ENCODE data around the gene SPECC1.

SPECC1 gene

GRCh38 chr17:19991252-19991885, 17.8 kb upstream of the SPECC1 start:
- no peak overlapping the region for H3K4me3 ChIP-seq (ENCODE audit: low read depth, low read length)
- TF ChIP-seq, protein P1, sequence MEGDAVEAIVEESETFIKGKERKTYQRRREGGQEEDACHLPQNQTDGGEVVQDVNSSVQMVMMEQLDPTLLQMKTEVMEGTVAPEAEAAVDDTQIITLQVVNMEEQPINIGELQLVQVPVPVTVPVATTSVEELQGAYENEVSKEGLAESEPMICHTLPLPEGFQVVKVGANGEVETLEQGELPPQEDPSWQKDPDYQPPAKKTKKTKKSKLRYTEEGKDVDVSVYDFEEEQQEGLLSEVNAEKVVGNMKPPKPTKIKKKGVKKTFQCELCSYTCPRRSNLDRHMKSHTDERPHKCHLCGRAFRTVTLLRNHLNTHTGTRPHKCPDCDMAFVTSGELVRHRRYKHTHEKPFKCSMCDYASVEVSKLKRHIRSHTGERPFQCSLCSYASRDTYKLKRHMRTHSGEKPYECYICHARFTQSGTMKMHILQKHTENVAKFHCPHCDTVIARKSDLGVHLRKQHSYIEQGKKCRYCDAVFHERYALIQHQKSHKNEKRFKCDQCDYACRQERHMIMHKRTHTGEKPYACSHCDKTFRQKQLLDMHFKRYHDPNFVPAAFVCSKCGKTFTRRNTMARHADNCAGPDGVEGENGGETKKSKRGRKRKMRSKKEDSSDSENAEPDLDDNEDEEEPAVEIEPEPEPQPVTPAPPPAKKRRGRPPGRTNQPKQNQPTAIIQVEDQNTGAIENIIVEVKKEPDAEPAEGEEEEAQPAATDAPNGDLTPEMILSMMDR (IDR thresholded peaks at IDR 0.05; ENCODE audit: low read depth, low read length), result no peak
- H3K36me3 ChIP-seq, result no peaks in the 10 kb centered on the region
- H3K4me1 ChIP-seq, result no peaks in the 10 kb centered on the region
- no peak for DNase-seq
- H3K27me3 ChIP-seq, result no peaks in the 10 kb centered on the region
- no peaks in the 10 kb centered on the region for H3K9me3 ChIP-seq

- Histone ChIP-seq H3K4me3 (ENCODE audit: low read depth, low read length) (peak overlapping the region; percentile 23; the same call in 1 of the 2 replicates), H3K27me3 (no peaks in the 10 kb centered on the region), H3K4me1 (no peaks in the 10 kb centered on the region), H3K36me3 (no peaks in the 10 kb centered on the region), H3K9me3 (no peaks in the 10 kb centered on the region)
- peak; percentile 81 for DNase-seq
- TF ChIP-seq, protein P1 (IDR thresholded peaks at IDR 0.05; ENCODE audit: low read depth, low read length), result peak; percentile 59
Observed at GRCh38 chr17:19992803-19993713, 16.1 kb upstream of the SPECC1 start.

GRCh38 chr17:19996086-19996485, 13.1 kb upstream of the SPECC1 start:
- DNase-seq, result no peak
- Histone ChIP-seq H3K4me1 (no peaks in the 10 kb centered on the region), H3K4me3 (ENCODE audit: low read depth, low read length) (no peak overlapping the region), H3K9me3 (no peaks in the 10 kb centered on the region), H3K36me3 (no peaks in the 10 kb centered on the region), H3K27me3 (no peaks in the 10 kb centered on the region)
- TF ChIP-seq, protein P1 (IDR thresholded peaks at IDR 0.05; ENCODE audit: low read depth, low read length), result no peak

GRCh38 chr17:19996502-19996901, 12.7 kb upstream of the SPECC1 start:
- H3K4me3 ChIP-seq (ENCODE audit: low read depth, low read length), result no peak overlapping the region
- TF ChIP-seq, protein P1 (IDR thresholded peaks at IDR 0.05; ENCODE audit: low read depth, low read length), result no peak
- no peak for DNase-seq
- no peaks in the 10 kb centered on the region for H3K27me3 ChIP-seq
- no peaks in the 10 kb centered on the region for H3K36me3 ChIP-seq
- H3K4me1 ChIP-seq, result no peaks in the 10 kb centered on the region
- no peaks in the 10 kb centered on the region for H3K9me3 ChIP-seq

DNA sequence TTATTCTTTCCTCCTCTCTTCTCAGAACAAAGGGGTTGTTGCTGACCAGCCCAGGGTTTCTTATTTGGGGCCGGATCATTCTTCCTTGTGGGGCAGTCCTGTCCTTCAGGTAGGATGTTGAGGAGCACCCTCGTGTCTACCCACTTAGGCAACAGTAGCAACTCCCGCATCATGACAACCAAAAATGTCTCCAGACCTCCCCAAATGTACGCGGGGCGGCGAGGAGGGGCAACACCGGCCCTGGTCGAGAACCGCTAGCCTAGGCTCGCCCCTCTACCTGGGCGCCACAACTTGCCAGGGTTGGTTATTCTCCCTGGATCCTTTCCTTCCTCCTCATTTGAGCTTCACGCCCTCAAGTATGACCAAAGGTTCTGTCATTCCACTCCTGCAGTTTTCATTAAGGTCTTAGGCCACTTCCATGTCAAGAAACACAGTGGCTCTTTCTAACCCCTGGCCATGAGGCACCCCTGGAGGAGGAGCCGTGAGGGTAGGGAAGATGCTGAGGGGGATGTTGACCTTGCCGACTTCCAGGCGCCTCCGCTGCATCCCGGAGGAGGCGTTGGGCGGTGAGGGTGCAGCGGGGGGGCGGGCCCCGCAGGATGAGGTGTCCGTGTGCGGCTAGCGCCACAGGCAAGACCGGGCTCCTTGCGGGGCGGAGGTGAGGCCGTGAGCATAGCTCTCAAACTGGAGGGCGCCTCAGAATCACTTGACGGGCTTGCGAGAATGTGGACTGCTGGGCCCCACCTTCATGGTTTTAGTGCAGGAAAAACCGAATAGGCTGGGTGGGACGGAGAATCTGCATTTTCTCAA, 712 bp upstream of the SPECC1 start:
- Histone ChIP-seq H3K9me3 (no peaks in the 10 kb centered on the region), H3K4me1 (no peaks in the 10 kb centered on the region), H3K4me3 (ENCODE audit: low read depth, low read length) (peak overlapping the region; percentile 72), H3K36me3 (no peaks in the 10 kb centered on the region), H3K27me3 (peaks cover 21% of the 10 kb centered on the region)
- peak; percentile 9 for DNase-seq
- TF ChIP-seq, protein P1 (IDR thresholded peaks at IDR 0.05; ENCODE audit: low read depth, low read length), result no peak

Measured in BE2C (cell line).